Measurements from ENCODE around the gene NXPH3.

The NXPH3 gene

GRCh38 chr17:49598918-49599317 lies 23.2 kb downstream of the NXPH3 start:
- TF ChIP-seq CTCF (IDR thresholded peaks at IDR 0.05; ENCODE audit: insufficient read depth, low read length, poor library complexity, severe bottlenecking), result no peak
- peaks cover 14% of the 10 kb centered on the region for H3K36me3 ChIP-seq (ENCODE audit: control insufficient read depth, insufficient read depth, low read length)
- H3K27me3 ChIP-seq (replicated peaks; ENCODE audit: control insufficient read depth, insufficient read depth, low read length), result no peaks in the 10 kb centered on the region
- no peak for DNase-seq (ENCODE audit: extremely low read depth, insufficient read length)
- H3K4me3 ChIP-seq (replicated peaks; ENCODE audit: low read depth, low read length), result no peak overlapping the region

DNA sequence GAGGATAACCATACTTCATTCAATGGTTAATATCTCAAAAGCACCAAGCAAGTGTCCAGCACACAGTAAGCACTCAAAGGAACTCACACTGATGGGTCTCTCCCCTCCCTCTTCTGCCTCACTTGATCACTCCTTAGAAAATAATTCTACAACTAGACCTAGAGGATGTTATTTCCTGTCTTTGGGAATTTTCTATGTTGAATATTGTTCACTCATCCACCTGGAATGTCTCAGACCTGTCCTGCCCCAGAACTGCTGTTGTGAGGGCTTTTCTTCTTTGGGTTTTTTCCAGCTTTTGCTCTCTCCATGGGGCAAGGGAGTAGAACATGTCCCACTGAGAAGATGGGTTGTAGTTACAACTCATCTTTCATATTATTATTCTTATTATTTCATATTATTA lies 25.3 kb downstream of the NXPH3 start:
- no peaks in the 10 kb centered on the region for H3K27me3 ChIP-seq (replicated peaks; ENCODE audit: control insufficient read depth, insufficient read depth, low read length)
- H3K36me3 ChIP-seq (ENCODE audit: control insufficient read depth, insufficient read depth, low read length), result peaks cover 13% of the 10 kb centered on the region
- no peak for TF ChIP-seq CTCF (IDR thresholded peaks at IDR 0.05; ENCODE audit: insufficient read depth, low read length, poor library complexity, severe bottlenecking)
- DNase-seq (ENCODE audit: extremely low read depth, insufficient read length), result no peak
- H3K4me3 ChIP-seq (replicated peaks; ENCODE audit: low read depth, low read length), result no peak overlapping the region

GRCh38 chr17:49602783-49603182 lies 27.1 kb downstream of the NXPH3 start:
- no peaks in the 10 kb centered on the region for H3K27me3 ChIP-seq (replicated peaks; ENCODE audit: control insufficient read depth, insufficient read depth, low read length)
- H3K36me3 ChIP-seq (ENCODE audit: control insufficient read depth, insufficient read depth, low read length), result peaks cover 13% of the 10 kb centered on the region
- no peak for TF ChIP-seq CTCF (IDR thresholded peaks at IDR 0.05; ENCODE audit: insufficient read depth, low read length, poor library complexity, severe bottlenecking)
- H3K4me3 ChIP-seq (replicated peaks; ENCODE audit: low read depth, low read length), result no peak overlapping the region
- no peak for DNase-seq (ENCODE audit: extremely low read depth, insufficient read length)

- no peak for DNase-seq (ENCODE audit: extremely low read depth, insufficient read length)
- peaks cover 15% of the 10 kb centered on the region for H3K36me3 ChIP-seq (ENCODE audit: control insufficient read depth, insufficient read depth, low read length)
Observed at GRCh38 chr17:49603238-49603637, 27.6 kb downstream of the NXPH3 start.

DNA sequence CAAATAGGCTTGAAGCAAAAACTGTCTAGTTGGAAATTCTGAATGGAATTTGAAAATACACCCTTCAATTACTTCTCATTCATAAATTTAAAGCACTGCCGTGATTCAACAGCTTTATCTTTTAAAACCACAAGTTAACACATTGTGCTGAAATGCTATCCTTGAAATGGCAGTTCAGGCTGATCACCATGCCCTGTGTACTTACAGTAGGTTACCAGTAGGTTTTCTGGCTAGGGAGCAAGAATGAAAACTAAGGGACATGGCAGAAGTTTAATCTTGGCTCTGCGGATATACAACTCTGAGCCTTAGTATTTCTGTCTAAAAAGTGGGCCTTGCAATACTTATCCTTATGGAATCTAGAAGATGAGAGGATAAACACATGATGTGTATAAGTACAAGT lies 28.0 kb downstream of the NXPH3 start:
- Histone ChIP-seq H3K4me3 (replicated peaks; ENCODE audit: low read depth, low read length) (no peak overlapping the region), H3K36me3 (ENCODE audit: control insufficient read depth, insufficient read depth, low read length) (peaks cover 15% of the 10 kb centered on the region), H3K27me3 (replicated peaks; ENCODE audit: control insufficient read depth, insufficient read depth, low read length) (no peaks in the 10 kb centered on the region)
- no peak for TF ChIP-seq CTCF (IDR thresholded peaks at IDR 0.05; ENCODE audit: insufficient read depth, low read length, poor library complexity, severe bottlenecking)
- DNase-seq (ENCODE audit: extremely low read depth, insufficient read length), result no peak

More at GRCh38 chr17:49603238-49603637, 27.6 kb downstream of the NXPH3 start:
- Histone ChIP-seq H3K27me3 (replicated peaks; ENCODE audit: control insufficient read depth, insufficient read depth, low read length) (no peaks in the 10 kb centered on the region), H3K4me3 (replicated peaks; ENCODE audit: low read depth, low read length) (no peak overlapping the region)
- TF ChIP-seq CTCF (IDR thresholded peaks at IDR 0.05; ENCODE audit: insufficient read depth, low read length, poor library complexity, severe bottlenecking), result no peak

- no peak for TF ChIP-seq CTCF (IDR thresholded peaks at IDR 0.05; ENCODE audit: insufficient read depth, low read length, poor library complexity, severe bottlenecking)
- no peaks in the 10 kb centered on the region for H3K27me3 ChIP-seq (replicated peaks; ENCODE audit: control insufficient read depth, insufficient read depth, low read length)
- DNase-seq (ENCODE audit: extremely low read depth, insufficient read length), result no peak
- peaks cover 14% of the 10 kb centered on the region for H3K36me3 ChIP-seq (ENCODE audit: control insufficient read depth, insufficient read depth, low read length)
- no peak overlapping the region for H3K4me3 ChIP-seq (replicated peaks; ENCODE audit: low read depth, low read length)
Observed at GRCh38 chr17:49604314-49604869, 28.7 kb downstream of the NXPH3 start.
